Astrocyte (in vitro differentiated cells and primary cell): Measurements from ENCODE around the gene FTO. TPM values are rescaled to one million over a fixed set of nuclear protein-coding genes. Genes with fewer than 3 reads are reported as not detected.

Experiments used
- DNase-seq: peaks from one replicate; pipeline ENCODE4 v3.0.0-alpha.2; 2010; ENCODE audit warnings: low read depth
- FAIRE-seq: peaks from 2 replicates; lab custom pipeline; 2011; peaks lifted over from hg19 to GRCh38; lab: Jason Lieb, UNC
- H2AFZ ChIP-seq: 2 replicates; pipeline ENCODE4 v1.6.0; 2012; ENCODE audit warnings: low read depth, low read length, inconsistent platforms
- H3K27ac ChIP-seq: 2 replicates; pipeline ENCODE4 v1.5.1; 2011; ENCODE audit warnings: low read depth, low read length, inconsistent platforms
- H3K27me3 ChIP-seq: 2 replicates; pipeline ENCODE4 v1.6.0; 2011; ENCODE audit warnings: low read length, inconsistent platforms; ENCODE audit not compliant: insufficient read depth
- H3K36me3 ChIP-seq: 2 replicates; pipeline ENCODE4 v1.5.1; 2011; ENCODE audit warnings: low read length, inconsistent platforms; ENCODE audit not compliant: insufficient read depth
- H3K4me1 ChIP-seq: 2 replicates; pipeline ENCODE4 v1.5.1; 2011; ENCODE audit warnings: low read length, inconsistent platforms; ENCODE audit not compliant: insufficient read depth
- H3K4me2 ChIP-seq: 2 replicates; pipeline ENCODE4 v1.6.0; 2012; ENCODE audit warnings: low read length, inconsistent platforms
- H3K4me3 ChIP-seq: 2 replicates; pipeline ENCODE4 v1.5.1; 2011; ENCODE audit warnings: low read depth, mild to moderate bottlenecking, low read length, inconsistent platforms; ENCODE audit not compliant: insufficient read depth
- H3K79me2 ChIP-seq: 2 replicates; pipeline ENCODE4 v1.6.0; 2012; ENCODE audit warnings: mild to moderate bottlenecking, low read length, inconsistent platforms; ENCODE audit not compliant: insufficient read depth
- H3K9ac ChIP-seq: 2 replicates; pipeline ENCODE4 v1.6.0; 2012; ENCODE audit warnings: mild to moderate bottlenecking, low read length, inconsistent platforms
- H3K9me3 ChIP-seq: 2 replicates; pipeline ENCODE4 v1.5.1; 2012; ENCODE audit warnings: low read depth, mild to moderate bottlenecking, low read length, inconsistent platforms; ENCODE audit not compliant: insufficient read depth
- H4K20me1 ChIP-seq: 2 replicates; pipeline ENCODE4 v1.6.0; 2012; ENCODE audit warnings: low read length, inconsistent platforms; ENCODE audit not compliant: insufficient read depth
- H3K27ac Mint-ChIP-seq: one replicate; pipeline ENCODE4 v1.8.0; 2021; ENCODE audit warnings: mild to moderate bottlenecking, mixed read lengths; ENCODE audit not compliant: unreplicated experiment
- H3K27me3 Mint-ChIP-seq: one replicate; pipeline ENCODE4 v1.8.0; 2021; ENCODE audit warnings: low read depth, mixed read lengths; ENCODE audit not compliant: unreplicated experiment
- H3K36me3 Mint-ChIP-seq: one replicate; pipeline ENCODE4 v1.8.0; 2021; ENCODE audit warnings: low read depth, mixed read lengths; ENCODE audit not compliant: unreplicated experiment
- H3K4me1 Mint-ChIP-seq: one replicate; pipeline ENCODE4 v1.8.0; 2021; ENCODE audit warnings: low read depth, mixed read lengths; ENCODE audit not compliant: unreplicated experiment
- H3K4me3 Mint-ChIP-seq: one replicate; pipeline ENCODE4 v1.8.0; 2021; ENCODE audit warnings: mild to moderate bottlenecking, moderate library complexity, mixed read lengths; ENCODE audit not compliant: unreplicated experiment
- H3K9me3 Mint-ChIP-seq: one replicate; pipeline ENCODE4 v1.8.0; 2021; ENCODE audit warnings: mild to moderate bottlenecking, mixed read lengths; ENCODE audit not compliant: unreplicated experiment
- EZH2 ChIP-seq: IDR thresholded peaks from 2 replicates; pipeline ENCODE4 v1.6.1; 2012; ENCODE audit warnings: mild to moderate bottlenecking, low read length, inconsistent platforms; ENCODE audit not compliant: insufficient read depth
- total RNA-seq: library from RNA; stranded (reverse); gene quantifications from 2 replicates; pipeline ENCODE4 v1.2.1, GENCODE V29; 2021
- TF ChIP-seq, protein P1 (sequence below): IDR thresholded peaks from 2 replicates; pipeline ENCODE4 v1.5.1; 2011; ENCODE audit warnings: low read depth, mild to moderate bottlenecking, inconsistent platforms, low read length, moderate library complexity; ENCODE audit not compliant: insufficient read depth

Gene FTO
- total RNA-seq, 1 donor from 2014 or later: 73.1 TPM

DNA sequence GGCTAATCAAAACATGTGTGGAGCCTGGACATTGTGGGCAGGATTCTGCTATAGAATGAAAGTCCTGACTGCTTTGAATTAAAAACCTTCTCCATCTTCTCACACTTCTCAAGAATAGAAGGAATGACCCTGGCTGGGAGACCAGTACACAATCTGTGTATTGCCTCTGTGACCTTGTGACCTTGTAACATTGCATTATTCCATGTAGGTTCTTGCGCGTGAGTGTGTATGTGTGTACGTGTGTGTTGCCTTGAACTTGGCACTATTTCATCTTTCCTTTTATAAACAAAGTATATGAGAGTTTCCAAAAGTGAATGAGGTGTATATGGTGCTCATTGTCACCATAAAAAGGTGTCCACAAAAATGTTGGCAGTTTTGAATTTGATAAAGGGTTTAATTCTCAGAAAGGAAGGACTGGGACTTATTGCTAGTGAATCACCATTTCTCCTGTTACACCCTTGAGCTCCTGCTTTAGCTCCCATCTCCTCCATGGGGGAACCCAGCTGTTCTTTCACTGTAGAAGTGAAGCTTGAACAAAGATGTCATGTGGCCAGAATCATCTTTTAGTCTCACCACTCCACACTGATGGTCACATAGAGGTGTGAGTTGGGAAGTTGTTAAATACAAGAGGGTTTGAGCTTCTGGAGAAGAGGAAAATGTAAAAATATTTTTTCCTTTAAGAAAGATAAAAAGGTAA, 244.9 kb downstream of the FTO start:
- peaks cover 2% of the 10 kb centered on the region for H3K36me3 Mint-ChIP-seq
- FAIRE-seq: no peak

DNA sequence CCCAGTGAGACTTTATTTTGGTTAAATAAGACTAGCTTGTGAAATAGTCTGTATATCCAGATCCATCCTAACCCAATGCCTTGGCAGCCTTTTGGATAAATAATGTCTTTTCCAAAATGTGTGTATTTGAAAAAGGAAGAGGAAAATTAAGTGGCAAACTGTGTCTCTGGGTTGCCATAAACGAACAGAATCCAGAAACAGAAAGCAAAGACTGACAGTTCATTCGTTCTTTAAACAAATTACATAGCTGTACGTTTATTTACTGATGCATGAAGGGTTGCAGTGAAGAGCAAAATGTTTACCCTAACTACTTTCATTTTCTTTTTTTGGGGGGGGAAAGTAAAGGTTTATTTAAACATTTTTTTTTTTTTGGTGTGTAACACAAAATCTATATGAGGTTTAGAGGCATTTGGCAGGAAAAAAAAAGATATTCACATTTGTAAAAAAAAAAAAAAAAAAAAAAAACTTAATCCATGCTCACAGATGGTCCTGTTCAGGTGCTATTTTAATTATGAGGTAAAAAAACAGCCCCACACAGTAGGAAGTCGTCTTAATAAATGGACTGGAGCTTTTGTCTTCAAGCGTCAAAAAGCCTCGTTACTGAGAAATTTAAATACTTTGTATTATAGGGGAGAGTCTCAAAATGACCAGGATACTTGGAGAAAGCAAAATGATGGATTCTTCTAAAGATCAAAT, 245.9 kb downstream of the FTO start:
- H3K27ac Mint-ChIP-seq: no peak overlapping the region
- no peak overlapping the region for H2AFZ ChIP-seq
- no peaks in the 10 kb centered on the region for H3K9me3 Mint-ChIP-seq
- H3K4me1 Mint-ChIP-seq: peaks cover 9% of the 10 kb centered on the region
- H3K36me3 Mint-ChIP-seq: peaks cover 6% of the 10 kb centered on the region
- FAIRE-seq (no peak), DNase-seq (no peak)
- H3K36me3 ChIP-seq: no peaks in the 10 kb centered on the region
- H3K27ac ChIP-seq: no peak overlapping the region
- no peaks in the 10 kb centered on the region for H3K4me1 ChIP-seq
- H3K79me2 ChIP-seq: no peaks in the 10 kb centered on the region
- no peak overlapping the region for H3K9ac ChIP-seq
- H3K4me3 Mint-ChIP-seq: no peak overlapping the region
- H3K9me3 ChIP-seq: no peaks in the 10 kb centered on the region
- H3K27me3 Mint-ChIP-seq: no peaks in the 10 kb centered on the region
- no peaks in the 10 kb centered on the region for H3K27me3 ChIP-seq
- peaks cover 11% of the 10 kb centered on the region for H4K20me1 ChIP-seq
- TF ChIP-seq, protein P1, sequence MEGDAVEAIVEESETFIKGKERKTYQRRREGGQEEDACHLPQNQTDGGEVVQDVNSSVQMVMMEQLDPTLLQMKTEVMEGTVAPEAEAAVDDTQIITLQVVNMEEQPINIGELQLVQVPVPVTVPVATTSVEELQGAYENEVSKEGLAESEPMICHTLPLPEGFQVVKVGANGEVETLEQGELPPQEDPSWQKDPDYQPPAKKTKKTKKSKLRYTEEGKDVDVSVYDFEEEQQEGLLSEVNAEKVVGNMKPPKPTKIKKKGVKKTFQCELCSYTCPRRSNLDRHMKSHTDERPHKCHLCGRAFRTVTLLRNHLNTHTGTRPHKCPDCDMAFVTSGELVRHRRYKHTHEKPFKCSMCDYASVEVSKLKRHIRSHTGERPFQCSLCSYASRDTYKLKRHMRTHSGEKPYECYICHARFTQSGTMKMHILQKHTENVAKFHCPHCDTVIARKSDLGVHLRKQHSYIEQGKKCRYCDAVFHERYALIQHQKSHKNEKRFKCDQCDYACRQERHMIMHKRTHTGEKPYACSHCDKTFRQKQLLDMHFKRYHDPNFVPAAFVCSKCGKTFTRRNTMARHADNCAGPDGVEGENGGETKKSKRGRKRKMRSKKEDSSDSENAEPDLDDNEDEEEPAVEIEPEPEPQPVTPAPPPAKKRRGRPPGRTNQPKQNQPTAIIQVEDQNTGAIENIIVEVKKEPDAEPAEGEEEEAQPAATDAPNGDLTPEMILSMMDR: no peak
- TF ChIP-seq EZH2: no peak
- H3K4me3 ChIP-seq: no peak overlapping the region
- H3K4me2 ChIP-seq: no peak overlapping the region

More for the DNA sequence above, 244.9 kb downstream of the FTO start:
- Histone ChIP-seq H3K4me2 (no peak overlapping the region), H3K79me2 (no peaks in the 10 kb centered on the region), H2AFZ (no peak overlapping the region), H3K9me3 (no peaks in the 10 kb centered on the region), H3K27ac (no peak overlapping the region), H3K4me3 (no peak overlapping the region), H3K4me1 (no peaks in the 10 kb centered on the region), H3K27me3 (no peaks in the 10 kb centered on the region), H3K36me3 (no peaks in the 10 kb centered on the region), H4K20me1 (peaks cover 11% of the 10 kb centered on the region), H3K9ac (no peak overlapping the region)
- Mint-ChIP-seq H3K4me1 (peaks cover 9% of the 10 kb centered on the region), H3K27ac (no peak overlapping the region), H3K4me3 (no peak overlapping the region), H3K9me3 (no peaks in the 10 kb centered on the region), H3K27me3 (no peaks in the 10 kb centered on the region)
- DNase-seq: no peak
- TF ChIP-seq, protein P1: no peak
- TF ChIP-seq EZH2: no peak

DNA sequence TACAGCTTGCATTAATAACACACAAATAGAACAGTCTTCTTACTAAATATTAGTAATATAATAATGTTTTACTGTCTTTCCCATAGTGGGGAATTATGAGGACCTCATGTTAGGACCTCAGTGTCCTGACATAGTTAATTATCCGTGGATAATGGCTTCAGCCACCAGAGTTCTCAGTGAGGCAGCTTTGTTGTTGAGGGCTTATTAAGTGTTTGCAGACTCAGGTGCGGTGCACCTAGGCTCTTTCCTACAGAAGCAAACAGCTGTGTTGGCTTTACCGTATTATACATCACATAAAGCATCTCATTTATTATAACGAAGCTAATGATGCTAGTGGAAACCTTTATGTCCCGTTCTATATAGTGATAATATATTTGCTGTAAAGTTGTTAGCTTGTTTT, 246.7 kb downstream of the FTO start:
- peaks cover 4% of the 10 kb centered on the region for H3K36me3 Mint-ChIP-seq

More for the DNA sequence above, 246.7 kb downstream of the FTO start:
- H3K9ac ChIP-seq: no peak overlapping the region
- no peaks in the 10 kb centered on the region for H3K9me3 ChIP-seq
- Mint-ChIP-seq H3K4me1 (peaks cover 9% of the 10 kb centered on the region), H3K27ac (no peak overlapping the region), H3K27me3 (no peaks in the 10 kb centered on the region), H3K4me3 (no peak overlapping the region), H3K9me3 (no peaks in the 10 kb centered on the region)
- H3K4me2 ChIP-seq: no peak overlapping the region
- TF ChIP-seq, protein P1: no peak
- TF ChIP-seq EZH2: no peak
- no peaks in the 10 kb centered on the region for H3K36me3 ChIP-seq
- DNase-seq: no peak
- no peak overlapping the region for H3K4me3 ChIP-seq
- no peak overlapping the region for H2AFZ ChIP-seq
- H3K79me2 ChIP-seq: no peaks in the 10 kb centered on the region
- peaks cover 11% of the 10 kb centered on the region for H4K20me1 ChIP-seq
- H3K27ac ChIP-seq: no peak overlapping the region
- no peak for FAIRE-seq
- no peaks in the 10 kb centered on the region for H3K4me1 ChIP-seq
- H3K27me3 ChIP-seq: no peaks in the 10 kb centered on the region
